Left renal cortex interstitium (tissue), 4 donors: ENCODE measurements around the gene SEZ6L2. TPM values are rescaled to one million over a fixed set of nuclear protein-coding genes. Genes with fewer than 3 reads are reported as not detected.
"Not testable (repeated sequence)": the region's sequence is repeated elsewhere in the genome, so short reads cannot be mapped to it uniquely, and the experiment has no call there.

Source experiments
- DNase-seq, 4 donors: peaks; one replicate each; pipeline ENCODE4 v3.0.0-alpha.2; 2013; ENCODE audit warnings: low read depth in 4 of 4, low spot score in 2 of 4, missing footprints in 1 of 4
- polyA plus RNA-seq, 4 donors: library from polyadenylated mRNA; unstranded; fragments of 120-200 nt; gene quantifications; one replicate each; pipeline ENCODE4 v1.2.1, GENCODE V29; 2013; ENCODE audit not compliant: insufficient read length in 4 of 4

SEZ6L2 gene
- polyA plus RNA-seq = 10 to 100 TPM; 10.4 to 15.9 (median 13.0) TPM

DNA sequence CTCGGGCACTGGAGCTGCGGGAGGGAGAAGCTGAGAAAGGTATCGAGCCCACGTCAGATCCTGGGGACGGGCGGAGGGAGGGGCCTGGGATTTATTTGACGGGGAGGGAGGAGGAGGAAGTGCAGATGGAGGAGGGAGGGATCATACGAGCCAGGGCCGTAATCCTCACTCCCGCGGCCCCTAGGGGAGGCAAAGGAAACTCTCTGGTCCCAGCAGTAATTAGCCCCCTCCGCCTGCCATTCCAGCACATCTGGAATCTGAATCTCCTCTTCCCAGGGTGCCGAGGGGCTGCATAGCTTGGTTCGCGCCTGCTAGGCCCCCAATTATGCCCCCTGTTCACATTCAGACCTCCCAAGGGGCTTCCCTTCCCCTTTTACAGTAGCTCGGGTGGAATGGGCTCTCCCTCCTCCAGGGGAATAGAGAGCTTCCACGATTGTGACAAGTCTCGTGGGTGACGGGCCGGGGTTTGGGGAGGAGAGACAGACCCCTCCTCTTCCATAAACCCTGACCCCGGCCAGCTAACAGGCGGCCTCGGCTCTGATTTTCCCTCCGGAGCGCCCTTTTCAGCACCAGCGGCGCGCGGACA lies at the start of gene SEZ6L2:
Gene SEZ6L2, minus strand, starts transcription at position 35 of the 586 bp plus-strand sequence. CDS start 531 bp downstream, outside the sequence.
- peak; percentile 45 to 71 (median 58) for DNase-seq

DNA sequence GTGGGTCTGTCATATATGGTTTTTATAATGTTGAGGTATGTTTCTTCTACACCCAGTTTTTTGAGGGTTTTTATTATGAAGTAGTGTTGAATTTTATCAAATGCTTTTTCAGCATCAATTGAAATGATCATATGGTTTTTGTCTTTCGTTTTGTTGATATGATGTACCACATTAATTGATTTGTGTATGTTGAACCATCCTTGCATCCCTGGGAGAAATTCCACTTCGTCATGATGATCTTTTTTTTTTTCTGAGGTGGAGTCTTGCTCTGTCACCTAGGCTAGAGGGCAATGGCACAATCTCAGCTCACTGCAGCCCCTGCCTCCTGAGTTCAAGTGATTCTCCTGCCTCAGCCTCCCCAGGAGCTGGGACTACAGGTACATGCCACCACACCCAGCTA lies 48.5 kb upstream of the SEZ6L2 start:
- DNase-seq = no peak

DNA sequence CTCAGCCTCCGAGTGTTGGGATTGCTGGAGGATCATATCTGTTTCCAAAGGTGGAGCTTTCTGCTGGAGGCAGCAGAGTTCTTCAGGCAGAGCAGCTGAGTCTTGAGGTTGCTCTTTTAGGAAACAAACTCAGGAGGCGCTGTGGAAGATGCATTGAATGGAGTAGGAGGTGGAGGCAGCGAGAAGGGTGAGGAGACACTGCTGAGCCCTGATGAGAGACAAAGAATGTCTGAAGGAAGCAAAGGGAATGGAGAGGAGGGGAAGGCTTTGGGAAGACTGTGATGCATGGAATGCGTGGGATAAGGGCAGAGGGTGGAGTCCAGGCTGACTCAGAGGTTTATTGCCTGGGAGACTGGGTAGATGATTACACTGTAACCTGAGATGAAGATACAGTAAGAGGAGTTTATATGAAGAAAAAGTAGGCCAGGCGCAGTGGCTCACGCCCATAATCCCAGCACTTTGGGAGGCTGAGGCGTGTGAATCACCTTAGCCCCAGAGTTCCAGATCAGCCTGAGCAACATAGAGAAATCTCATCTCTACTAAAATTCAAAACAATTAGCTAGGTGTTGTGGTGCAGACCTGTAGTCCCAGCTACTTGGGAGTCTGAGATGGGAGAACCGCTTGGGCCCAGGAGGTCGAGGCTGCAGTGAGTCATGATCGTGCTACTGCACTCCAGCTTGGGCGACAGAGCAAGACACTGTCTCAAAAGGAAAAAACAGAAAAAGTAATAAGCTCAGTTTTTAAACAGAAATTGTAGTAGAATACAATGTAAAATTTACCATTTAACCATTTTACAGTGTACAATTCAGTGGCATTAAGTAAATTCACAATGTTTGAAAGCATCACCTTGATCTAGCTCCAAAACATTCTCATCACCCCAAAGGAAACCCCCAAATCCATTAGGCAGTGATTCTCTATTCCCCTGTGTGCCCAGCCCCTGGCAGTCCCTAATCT lies 44.8 kb upstream of the SEZ6L2 start:
- peak in 3 of 4 donors; percentile 62 to 77 (median 68) for DNase-seq

DNA sequence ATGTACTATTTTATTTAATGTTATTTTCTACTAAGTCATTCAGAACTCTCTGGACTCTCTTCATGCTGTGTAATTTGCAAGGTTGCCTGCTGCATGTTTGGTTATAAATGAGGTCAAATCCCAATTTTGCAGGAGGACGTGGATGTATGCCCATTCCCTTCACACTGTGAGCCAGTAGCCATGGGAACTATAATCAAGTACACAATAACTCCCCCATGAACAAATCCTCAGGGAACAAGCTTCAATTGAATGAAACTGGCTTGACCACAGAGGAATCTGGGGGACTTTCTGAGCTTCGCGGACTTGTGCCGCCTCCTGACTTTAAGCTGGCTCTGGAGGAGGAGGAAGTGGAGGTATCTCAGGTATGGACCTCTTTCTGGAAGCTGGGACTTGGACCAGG lies 41.3 kb upstream of the SEZ6L2 start:
- no peak for DNase-seq

DNA sequence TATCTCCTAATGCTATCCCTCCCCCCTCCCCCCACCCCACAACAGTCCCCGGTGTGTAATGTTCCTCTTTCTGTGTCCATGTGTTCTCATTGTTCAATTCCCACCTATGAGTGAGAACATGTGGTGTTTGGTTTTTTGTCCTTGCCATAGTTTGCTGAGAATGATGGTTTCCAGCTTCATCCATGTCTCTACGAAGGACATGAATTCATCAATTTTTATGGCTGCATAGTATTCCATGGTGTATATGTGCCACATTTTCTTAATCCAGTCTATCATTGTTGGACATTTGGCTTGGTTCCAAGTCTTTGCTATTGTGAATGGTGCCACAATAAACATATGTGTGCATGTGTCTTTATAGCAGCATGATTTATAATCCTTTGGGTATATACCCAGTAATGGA lies 32.4 kb upstream of the SEZ6L2 start:
- not testable (repeated sequence) for DNase-seq

DNA sequence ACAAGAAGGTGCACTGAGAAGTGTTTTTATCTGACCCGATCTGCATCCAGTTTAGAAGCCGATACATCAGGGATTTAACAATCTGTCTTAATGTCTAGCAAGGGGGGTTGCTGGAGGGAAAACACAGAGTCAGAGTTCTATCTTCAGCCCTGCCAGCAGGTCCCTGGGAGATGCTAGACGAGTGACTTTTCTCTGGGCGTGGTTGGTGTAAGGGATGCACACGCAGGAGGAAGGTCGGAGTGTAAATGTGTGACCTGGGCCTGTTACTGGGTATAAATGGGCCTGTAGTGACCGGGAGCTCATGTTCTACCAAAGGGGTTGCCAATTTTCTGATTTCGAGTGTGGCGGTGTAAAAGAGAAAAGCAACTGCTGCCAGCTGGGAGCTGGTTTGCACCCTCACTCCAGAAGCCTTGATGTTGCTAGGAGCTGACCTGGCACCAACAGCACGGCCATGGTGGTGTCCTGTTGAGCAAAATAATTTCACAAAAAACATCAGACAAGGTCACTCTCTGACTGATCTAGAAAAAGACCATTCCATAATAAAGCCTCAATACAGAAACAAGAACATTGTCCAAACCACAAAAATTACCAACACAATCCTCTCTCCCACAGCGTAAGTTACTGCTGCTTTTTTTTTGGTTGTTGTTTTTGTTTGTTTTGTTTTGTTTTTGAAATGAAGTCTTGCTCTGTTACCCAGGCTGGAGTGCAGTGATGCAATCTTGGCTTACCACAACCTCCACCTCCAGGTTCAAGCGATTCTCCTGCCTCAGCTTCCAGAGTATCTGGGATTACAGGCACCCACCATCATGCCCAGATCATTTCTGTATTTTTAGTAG lies 27.9 kb upstream of the SEZ6L2 start:
- no peak for DNase-seq

DNA sequence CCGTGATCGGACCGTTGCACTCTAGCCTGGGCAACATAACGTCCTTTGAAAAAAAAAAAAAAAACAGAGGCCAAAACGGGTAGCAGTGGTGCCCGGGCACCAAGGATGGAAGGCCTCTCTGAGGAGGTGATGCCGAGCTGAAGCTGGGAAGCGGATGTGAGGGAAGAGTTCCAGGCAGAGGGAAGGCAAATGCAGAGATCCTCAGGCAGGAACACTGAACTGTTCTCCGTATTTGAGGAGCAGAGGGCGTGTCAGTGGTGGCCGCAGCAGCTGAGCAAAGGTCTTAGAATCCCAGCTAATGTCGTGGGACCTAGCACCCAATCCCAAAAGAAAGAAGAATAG lies 27.3 kb upstream of the SEZ6L2 start:
- peak in 1 of 4 donors; percentile 38 for DNase-seq

DNA sequence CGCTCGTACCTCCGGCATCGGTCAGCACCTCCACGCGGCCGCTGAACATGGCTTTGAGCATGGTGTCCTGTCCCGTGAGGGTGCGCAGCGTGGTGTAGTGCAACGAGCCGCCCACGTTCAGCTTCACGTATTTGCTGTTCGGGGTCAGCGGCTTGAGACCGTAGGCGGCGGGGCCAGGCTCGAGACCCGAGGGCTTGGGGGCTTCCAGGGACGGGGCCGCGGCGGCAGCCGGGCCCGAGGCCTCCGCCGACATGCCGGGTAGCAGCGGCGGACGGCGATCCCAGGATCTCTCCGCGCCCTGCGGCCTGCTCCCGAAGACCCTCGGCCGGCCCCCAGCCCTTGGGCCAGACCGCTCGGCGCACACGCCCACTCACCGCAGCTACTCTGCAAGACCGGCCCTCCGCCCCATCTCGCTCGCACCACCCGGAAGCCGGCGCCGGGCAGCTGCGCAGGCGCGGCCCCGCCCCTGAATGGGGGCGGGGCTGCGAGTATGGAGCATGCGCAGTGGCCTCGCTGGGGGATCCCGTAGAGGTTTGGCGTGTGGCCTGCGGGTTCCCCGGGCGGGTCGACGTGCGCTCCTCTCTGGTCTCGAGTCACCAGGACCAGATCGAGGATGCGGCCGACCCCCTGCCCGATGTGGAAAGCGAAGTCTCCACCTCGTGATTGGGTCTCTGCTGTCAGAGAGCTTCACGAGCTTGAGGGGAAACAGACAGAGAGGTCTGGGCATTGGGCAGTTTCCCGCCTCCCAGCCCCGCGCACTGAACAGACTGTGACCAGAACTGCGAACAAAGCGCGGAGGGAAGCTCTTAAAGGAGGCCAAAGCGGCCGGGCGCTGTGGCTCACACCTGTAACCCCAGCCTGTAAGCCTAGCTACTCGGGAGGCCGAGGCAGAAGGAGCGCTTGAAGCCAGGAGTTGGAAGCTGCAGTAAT lies 26.7 kb upstream of the SEZ6L2 start, which contains the start of gene KCTD13:
Gene KCTD13, minus strand, starts transcription at position 446 of the 930 bp plus-strand sequence. Its CDS starts 193 bp downstream, at position 253.
- DNase-seq = peak; percentile 81 to 89 (median 86)

DNA sequence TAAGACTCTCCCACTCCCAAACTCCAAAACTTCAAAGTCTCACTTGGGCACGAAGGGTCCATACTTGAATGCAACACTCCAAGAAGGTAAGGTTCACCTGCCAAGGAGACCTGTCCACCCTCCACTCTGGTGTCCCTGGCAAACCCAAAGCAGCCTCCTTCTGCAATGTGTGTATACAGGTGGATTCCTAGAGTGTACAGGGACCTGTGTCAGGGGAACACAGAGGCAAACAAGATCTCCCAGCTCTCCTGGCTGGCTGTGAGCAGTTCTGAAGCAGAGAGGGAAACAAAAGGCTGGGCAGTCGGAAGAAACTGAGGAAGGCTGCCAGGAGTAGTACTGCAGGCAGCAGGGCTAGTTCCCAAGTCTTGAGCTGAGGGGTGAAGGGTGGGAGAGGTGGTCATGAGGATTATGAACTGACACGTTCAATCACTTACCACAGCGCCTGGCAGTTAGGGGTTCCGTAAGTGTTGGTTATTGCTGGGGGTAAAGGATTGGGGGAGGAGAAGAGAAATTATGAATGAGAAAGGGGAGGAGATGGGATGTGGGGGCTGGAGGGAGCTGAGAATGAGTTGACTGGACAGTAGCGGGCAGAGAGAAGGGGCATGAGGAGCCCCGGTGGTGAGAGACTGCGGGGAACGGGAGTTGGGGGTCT lies 25.9 kb upstream of the SEZ6L2 start:
- no peak for DNase-seq

DNA sequence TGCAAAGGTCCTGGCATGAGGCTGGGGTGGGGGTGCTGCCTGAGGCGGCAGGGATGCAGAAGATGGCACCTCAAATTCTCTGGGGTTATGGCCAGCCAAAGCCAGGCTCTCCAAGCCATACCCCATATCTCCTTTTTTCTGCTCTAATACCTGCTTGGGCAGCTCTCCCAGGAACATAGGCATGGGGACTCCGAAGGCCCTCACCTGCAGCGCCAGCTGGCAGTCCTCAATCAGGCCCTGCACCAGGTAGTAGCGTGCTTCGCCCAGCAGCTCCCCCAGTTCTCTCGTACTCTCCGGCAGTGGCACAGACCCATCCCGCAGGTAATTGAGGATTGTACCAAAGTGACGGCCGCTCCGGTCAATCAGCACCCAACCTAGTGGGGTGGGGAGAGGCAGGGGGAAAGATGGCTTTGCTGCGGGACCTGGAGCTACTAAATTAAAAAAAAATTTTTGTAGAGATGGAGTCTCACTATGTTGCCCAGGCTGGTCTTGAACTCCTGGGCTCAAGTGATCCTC lies 23.7 kb upstream of the SEZ6L2 start:
- no peak for DNase-seq

DNA sequence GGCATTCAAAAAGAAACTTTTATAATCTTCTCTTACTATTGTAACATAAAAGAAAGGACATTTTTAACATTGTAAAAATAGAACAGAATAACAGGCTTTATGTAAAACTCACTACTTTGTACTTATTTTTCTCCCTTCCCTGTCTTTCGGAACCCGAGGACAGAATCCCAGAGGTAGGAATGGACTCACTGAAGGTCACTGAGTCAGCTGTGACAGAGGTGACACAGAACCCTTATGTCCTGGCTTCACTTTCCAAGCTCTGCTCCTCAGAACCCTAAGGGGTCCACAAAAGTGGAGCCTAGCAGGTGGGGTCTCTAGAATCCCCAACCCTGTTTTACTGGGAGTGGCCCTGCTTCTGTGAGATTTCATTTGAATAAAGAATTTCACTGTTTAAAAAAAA lies 23.0 kb upstream of the SEZ6L2 start:
- no peak for DNase-seq

DNA sequence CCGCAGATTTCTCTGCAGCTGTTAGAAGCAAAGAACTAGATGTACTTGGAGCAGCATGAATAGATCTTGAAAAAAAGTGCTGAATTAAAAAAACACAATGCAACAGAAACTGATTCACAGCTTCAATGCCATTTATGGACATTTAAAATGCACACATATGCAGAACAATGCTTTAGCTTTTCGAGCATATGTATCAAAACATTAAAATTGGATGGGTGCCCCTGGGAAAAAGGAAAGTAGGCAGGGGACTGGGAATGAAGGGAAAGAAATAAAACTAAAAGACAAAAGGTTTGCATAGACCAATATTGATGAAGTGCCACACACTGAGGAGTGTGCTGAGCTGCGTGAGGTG lies 21.7 kb upstream of the SEZ6L2 start:
- DNase-seq = no peak

DNA sequence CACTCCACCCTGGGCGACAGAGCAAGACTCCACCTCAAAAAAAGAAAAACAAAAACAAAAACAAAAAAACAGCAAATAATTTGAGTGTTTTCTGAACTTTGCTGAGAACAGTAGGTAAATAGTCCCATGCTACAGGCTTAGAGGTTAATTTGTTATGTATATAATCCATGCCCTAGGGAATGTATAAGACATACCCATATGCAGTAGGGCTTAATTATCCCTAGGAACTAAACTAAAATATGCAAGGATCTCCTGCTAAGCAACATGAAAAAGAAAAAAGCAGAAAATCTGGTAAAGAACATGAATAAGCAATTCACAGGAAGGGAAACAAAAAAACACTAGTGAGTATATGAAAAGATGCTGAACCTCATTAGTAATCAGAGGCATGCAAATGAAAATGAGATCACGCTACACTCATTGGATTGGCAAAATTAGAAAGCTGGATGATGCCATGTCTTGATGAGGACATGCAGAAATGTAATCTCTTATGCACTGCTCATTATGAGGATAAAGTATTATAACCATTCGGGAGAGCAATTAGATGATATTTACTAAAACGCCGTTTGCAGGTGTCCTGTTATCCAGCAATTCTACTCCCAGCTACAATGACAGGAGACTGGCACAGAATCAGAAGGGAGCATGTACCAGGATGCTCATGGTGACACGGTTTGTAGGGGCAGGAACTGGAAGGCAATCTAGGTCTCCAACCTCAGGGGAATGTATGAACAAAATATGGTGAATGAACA lies 21.1 kb upstream of the SEZ6L2 start:
- no peak for DNase-seq

DNA sequence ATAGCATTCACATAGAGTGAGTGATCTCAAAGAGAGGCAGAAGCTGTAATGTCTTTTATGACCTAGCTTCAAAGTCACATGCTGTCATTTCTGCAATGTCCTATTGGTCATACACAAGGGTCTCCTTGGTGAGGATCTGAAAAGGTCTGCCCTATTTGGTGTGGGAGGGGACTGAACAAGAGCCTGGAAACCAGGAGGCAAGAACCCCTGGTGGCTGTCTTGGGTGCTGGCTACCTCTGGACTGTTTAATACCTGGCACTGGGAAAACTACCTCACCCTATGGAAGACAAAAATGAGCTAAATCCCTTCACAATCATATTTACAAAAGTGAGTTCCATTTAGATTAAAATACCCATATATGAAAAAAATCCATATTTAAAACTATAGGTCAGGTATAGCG lies 17.6 kb upstream of the SEZ6L2 start:
- DNase-seq = no peak

DNA sequence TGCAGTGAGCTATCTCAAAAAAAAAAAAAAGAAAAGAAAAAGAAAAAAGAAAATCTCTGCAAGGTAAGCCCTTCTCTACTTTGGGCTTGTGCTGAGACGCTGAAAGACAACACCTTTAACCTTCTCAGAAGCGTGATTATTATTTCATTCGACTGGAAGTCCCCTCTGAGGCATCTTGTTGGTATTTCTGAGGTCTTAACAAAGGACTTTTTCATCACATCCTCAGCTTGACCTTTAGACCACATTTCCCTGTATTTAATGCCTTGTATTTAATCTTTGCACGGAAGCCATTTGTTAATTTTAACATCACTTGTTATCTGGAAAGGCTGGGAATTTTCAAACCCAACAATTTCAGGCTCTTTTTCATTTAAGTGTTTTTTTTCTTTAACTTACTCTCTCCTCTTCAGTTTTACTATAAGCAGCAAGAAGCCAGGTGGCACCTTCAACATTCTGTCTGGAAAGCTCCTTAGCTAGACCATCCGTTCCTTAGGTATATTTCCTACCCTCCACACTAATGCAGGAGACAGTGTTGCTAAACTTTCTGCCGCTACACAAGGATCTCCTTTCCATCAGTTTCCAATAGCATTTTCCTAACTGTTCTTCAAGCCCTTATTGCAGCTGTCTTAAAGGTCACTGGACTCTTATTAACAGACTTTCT lies 16.4 kb upstream of the SEZ6L2 start:
- no peak for DNase-seq

DNA sequence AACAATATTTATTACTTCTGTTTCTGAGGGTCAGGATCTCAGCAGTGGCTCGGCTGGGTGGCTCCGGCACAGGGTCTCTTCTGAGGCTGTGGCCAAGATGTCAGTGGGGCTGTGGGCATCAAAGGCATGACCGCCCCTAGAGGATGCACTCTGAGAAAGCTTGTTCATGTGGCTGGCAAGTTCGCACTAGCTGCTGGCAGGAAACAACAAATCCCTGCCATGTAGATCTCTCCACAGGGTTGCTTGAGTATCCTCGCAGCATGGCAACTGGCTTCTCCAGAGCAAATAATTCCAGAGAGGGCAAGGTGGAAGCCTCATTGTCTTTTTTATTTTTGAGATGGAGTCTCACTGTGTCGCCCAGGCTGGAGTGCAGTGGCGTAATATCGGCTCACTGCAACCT lies 14.2 kb upstream of the SEZ6L2 start:
- DNase-seq = no peak

DNA sequence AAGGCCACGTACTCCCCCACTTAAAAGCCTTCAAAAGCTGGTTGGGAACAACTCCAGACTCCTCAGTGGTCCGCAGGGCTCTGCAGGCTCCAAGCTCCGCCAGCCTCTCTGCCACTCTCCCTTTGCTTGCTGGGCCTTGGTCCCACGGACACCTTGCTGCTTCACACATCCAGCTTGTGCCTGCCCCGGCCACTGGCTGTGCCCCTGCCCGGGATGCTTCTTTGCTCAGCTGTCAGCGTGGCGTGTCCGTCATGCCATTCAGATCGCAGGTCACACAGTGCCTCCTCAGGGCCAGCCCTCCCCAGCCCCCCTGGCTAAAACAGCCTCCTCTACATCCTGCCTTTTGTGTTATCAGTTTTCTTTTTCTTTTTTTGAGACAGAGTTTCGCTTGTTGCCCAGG lies 12.7 kb upstream of the SEZ6L2 start:
- no peak for DNase-seq

DNA sequence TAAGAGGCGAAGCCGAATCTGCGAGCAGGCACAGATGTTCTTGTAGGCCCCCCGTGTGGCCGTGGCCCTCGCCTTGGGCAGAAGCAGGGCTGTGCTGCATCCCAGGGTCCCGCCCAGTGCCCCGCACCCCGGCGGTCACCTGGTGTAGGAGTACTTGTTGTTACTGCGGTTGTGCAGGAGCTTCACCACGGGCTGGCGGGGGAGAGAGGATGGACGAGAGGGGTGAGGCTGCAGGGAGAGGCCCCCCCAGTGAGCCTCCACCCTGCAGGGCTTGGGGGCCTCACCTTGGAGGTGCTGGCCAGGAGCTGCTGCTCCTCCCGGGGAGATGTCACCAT lies 12.3 kb upstream of the SEZ6L2 start:
- no peak for DNase-seq
